Lower leg skin (tissue), 3 donors: Measurements from ENCODE around the gene TLE3.

Experiments used
- CTCF ChIP-seq, 3 donors: fragments of 450-650 bp; IDR thresholded peaks; one replicate each; pipeline ENCODE4 v1.5.1; 2016; ENCODE audit warnings: antibody characterized with exemption in 3 of 3, mild to moderate bottlenecking in 3 of 3, moderate library complexity in 2 of 3
- POLR2A ChIP-seq, 2 donors: fragments of 450-650 bp; IDR thresholded peaks; one replicate each; pipeline ENCODE4 v1.6.1; 2016 to 2017; ENCODE audit warnings: antibody characterized with exemption in 2 of 2, mild to moderate bottlenecking in 1 of 2, moderate library complexity in 1 of 2

- TF ChIP-seq CTCF (IDR thresholded peaks at IDR 0.05), result no peak
- TF ChIP-seq POLR2A (IDR thresholded peaks at IDR 0.05), result no peak
These were observed 52.7 kb downstream of the TLE3 start for GRCh38 chr15:70045045-70045444.
